Middle frontal gyrus (tissue), 1 donor: ENCODE measurements around the gene CTBP1.

Experiments used
- DNase-seq: peaks from one replicate; pipeline ENCODE4 v3.0.0-alpha.2; 2015; ENCODE audit warnings: low spot score; ENCODE audit errors: extremely low spot score

The CTBP1 gene

DNA sequence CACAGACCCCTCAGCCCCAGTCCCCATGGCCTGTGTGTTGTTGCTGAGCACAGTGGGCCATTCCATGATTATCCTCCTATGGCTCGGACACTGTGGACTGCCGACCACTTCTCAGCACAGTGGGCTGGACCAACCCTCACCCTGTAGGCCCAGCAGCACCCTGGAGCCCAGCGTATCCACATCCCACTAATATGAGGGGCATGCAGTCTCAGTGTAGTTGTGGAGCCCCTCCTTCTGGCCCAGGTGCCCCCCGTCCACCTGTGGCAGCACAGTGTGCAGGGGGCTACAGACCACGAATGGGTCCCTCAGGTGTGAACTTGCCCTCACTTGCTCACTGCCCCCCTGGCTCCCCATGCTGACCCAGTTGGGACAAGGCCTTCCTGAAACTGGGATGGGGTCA, 84.5 kb downstream of the CTBP1 start:
- no peak for DNase-seq

DNA sequence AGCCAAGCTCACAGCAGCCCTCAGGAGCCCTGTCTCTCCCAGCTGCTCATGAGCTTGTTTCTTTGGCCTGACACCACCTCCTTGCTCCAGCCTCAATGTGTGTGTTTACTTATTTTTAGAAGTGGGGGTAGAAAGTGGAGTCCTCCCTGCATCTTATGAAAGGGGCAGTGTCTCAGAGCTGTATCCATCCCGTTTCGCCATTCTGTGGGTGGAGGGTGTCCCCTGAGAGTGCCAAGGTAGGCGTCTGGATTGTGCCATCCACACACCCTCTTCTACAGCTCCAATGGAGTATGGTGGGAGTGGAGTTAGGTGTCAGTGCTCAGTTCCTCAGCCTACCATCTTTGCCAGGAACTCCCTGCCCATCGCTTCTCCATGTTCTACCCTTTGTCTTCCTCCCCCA, 84.9 kb downstream of the CTBP1 start:
- DNase-seq = no peak
